NOMO-1 treated with DMSO at 0.1 percent for 48 hours (cell line): ENCODE measurements around the gene REL.
"Not testable (repeated sequence)": the region's sequence is repeated elsewhere in the genome, so short reads cannot be mapped to it uniquely, and the experiment has no call there.

Experiments
- DNase-seq: peaks from one replicate; lab custom pipeline; 2025; ENCODE audit not compliant: unreplicated experiment; lab: John Stamatoyannopoulos, UW

The REL gene

DNA sequence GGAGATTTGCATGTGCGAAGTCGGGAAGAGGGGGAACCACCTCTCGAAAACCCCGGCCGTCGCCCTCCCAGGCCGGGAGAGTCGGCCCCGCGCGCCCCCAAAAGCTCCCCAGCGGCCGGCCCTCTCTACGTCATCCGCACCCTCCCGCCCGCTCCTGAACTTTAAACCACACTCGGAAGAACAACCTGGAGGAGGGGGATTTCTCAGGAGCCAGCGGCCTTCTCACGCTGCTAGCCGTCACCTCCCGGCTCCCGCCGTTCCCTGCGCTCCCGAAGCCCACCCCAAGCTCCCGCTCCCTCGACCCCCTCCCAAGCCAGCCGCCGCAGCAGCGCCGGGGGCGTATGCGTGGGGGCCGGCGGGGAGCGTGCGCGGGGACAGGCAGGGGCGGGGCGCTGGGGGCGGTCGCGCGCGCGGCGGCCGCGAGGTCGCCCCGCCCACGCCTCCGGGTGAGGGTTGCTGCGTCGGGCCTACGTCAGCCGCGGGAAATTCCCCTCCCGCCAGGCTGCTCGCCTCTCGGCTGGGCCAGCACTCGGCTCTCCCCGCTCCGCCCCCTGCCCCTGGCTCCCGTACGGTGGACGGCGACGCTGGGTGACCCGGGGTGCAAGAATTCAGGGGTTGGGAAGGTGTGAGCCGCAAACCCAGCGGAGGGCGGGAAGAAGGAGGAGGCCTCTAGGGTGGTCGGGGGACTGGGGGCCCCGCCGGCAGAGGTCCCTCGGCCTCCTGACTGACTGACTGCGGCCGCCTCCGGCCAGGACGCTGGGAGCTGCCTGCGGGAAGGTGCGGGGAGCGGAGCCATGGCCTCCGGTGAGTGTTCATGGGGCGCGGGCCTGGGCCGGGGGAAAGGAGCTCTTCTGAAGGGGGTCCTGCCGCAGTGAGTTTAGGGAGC lies at the start of gene REL:
REL (plus strand) TSS at position 528 of the 886 bp plus-strand sequence; CDS start at position 795, 267 bp downstream.
- peak; percentile 84 for DNase-seq

DNA sequence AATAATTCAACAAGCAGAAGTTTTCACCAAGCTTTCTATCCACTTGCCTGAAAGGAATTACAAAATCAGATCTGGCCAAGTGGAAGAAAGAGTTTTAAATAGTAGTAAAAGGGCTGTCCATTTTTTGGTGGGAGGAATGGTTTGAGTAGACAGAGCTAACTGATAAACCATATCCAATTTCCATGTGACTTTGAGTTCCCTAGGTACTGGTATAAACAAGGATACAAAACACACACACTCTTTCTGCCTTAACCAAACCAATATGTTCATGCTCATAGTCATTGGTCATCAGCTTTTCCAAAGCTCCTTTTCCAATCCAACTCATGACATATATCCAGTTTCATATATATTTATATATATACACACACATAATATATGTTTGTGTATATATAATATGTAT lies 49.5 kb upstream of the REL start:
- DNase-seq: no peak

DNA sequence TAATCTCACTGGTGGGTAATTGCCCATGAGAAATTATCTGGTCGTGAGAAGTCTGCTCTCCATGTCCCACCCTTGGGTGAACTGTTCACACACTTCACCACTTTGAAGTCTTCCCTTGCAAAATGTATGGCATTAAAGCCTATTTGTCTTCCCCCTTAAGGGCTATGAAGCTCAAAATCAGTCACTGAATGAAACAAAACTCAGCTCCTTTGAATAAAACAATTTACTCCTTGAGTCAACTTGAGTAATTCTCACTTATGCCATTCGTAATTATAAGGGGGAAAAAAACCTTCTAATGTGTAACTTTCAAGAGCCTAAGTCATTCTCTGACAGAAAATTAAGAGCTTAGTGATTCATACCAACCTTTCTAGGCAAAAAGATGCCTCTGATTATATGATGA lies 48.8 kb upstream of the REL start:
- DNase-seq: no peak

DNA sequence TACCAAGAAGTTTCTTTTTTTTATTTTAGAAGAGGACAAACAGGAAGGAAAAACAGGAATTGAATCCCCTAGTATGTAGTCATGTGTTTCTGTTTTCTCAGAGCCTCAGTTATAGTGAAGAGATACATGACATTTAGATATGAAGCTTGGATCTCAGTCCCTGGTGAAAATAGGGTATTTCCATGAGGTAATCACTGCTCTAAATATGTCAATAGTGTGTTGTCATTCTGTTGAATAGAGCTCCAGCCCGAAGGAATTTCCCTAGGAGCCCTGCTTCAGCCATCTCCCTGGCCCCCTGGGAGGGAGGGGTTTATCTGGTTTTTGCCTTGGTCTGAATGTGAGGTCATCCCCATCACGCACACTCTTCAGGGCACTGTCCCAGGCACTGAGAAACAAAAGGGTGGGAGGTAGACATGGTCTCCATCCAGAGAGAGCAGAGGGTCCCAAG lies 47.1 kb upstream of the REL start:
- no peak for DNase-seq

DNA sequence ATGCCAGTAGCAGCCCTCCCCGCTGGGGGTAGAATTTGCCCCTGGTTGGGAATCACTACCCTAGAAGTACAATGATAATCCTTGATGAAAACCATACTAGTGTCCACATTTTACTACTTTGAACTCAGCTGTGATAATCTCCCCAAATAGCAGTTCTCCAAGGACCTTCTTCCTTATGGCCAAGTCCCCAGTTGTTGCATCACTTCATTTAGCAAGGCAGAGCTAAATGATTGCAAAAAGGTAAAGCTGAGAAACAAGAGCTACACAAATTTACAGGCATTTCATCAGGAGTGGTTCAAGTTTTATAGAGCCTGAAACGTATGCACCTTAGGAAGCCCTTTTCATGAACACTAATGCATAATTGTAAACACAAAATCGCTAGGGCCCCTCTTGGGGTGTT lies 44.9 kb upstream of the REL start:
- DNase-seq: peak; percentile 19

DNA sequence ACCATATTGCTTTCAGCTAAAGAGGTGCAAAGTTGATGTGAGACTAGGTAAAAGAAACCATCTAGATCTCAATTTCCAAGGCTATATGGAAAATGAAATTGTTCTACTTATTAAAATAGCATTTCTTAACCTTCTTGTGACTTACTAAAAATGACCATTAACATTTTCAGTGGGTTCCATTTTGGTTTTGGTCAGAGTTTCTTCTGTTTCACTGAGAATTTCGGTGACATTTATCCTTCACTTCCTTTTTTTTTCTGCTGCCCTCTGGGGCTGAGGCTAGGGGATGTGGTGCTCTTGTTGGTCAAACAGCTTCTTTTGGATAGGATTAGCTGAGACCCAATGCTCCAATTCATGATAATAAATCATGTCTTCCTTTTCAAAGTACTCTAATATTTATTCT lies 44.3 kb upstream of the REL start:
- DNase-seq: peak; percentile 28

DNA sequence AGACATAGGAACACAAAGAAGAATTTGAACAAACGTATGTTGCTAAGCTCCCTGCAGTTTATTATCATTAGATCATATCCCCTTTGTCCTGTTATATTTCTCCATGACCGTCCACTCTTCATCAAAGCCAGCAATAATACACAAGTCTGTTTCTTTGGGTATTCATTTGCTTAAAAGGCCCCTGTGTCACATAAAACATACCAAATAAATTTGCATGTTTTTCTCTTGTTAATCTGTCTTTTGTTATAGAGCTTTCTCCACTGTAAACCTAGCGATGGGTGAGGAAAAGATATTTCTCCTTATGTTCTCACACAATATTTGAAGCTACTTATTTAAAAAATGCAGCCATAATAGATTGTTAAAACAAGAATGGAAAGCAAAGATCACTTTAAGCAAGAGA lies 42.9 kb upstream of the REL start:
- DNase-seq: no peak

DNA sequence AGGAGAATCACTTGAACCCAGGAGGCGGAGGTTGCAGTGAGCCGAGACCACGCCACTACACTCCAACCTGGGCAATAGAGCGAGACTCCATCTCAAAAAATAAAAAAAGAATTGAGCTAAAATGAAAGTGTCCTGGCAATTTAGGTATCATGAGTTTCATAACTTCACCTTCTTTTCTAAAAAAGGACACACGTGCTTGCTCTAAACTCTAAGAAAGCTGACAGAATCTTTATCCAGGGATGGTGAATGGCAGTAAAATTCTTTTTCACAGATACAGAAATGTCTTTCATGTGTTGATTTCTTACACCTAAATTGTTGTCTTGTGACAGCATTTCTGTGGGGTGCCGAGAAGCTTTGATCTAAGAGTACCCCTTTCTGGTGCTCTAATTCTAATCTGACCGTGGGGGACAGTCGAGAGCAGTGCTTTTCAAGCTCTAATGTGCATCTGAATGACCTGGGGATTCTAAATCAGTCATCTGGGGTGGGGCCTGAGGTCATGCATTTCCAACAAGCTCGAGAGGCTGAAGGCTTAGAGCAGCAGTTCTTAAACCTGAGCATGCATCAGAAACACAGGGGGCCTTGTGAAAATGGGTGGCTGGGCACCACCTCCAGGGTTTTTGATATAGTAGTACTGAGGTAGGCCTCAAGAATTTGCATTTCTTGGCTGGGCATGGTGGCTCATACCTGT lies 42.1 kb upstream of the REL start:
- no peak for DNase-seq

DNA sequence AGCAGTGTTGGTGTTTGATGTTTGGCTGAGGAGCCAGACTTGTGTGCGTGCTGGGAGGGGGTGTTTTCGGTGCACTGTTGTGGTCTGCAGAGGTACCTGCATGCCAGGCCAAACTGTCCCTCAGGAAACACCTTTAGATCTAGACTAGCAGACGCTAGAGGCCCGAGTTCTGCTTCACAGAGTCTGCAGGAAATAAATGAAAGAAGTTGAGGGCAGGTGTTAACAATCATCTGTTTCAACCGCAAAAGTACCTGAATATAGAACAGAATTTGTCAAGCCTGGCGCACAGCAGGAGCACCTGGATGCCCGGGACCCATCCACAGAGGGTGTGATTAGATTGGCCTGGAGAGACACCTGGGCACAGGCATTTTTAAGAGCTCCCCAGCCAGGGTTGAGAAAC lies 40.5 kb upstream of the REL start:
- no peak for DNase-seq

DNA sequence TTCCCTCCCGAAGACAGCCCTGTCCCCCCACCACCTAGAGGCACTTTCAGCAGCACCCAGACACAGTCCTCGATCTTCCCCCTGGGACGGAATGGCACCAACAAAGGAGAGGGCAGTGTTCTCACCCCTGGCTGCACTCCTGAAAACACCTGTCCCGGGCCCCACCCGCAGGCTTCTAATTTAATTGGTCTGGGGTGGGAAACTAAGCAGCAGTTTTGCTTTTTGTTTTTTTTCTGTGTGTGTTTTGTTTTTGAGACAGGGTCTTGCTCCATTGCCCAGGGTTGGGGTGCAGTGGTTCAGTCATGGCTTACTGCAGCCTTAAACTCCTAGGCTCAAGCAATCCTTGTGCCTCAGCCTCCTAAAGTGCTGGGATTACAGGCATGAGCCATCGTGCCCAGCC lies 38.4 kb upstream of the REL start:
- no peak for DNase-seq

DNA sequence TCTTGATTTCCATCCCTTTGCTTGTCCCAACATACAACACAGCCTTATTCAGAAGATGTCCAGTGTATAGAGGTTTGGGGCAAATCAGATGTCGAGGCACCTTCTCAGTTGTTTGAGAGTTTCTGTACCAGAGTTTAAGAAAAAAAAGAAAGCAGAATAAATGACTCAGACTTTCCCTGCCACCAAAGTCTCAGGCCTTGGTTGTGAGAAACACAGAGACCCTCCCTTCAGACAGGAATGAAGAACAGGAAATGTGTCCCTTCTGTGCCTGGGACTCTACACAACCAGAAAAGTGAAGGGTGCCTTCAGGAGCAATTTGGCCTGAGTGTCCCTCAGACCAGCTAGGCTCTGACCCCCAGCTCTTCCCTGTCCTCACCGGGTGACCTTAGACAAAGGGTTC lies 37.3 kb upstream of the REL start:
- no peak for DNase-seq

DNA sequence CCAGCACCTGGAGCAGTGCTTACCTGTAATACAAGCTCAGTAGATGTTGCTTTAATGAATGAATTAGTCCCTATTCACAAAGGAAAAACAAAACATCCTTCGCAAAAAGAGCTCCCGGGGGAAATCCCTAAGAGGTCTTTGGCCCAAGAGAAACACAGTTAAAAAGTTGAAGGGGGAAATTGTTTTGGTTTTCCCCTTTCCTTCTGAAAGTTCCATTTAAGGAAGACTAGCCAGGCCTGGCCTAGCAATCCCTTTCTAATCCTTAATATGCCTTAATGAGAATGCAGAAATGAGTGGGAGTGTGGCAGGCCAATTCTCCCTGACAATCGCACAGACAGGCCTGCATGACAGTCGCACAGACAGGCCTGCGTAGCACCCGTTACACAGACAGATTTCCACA lies 33.5 kb upstream of the REL start:
- no peak for DNase-seq

DNA sequence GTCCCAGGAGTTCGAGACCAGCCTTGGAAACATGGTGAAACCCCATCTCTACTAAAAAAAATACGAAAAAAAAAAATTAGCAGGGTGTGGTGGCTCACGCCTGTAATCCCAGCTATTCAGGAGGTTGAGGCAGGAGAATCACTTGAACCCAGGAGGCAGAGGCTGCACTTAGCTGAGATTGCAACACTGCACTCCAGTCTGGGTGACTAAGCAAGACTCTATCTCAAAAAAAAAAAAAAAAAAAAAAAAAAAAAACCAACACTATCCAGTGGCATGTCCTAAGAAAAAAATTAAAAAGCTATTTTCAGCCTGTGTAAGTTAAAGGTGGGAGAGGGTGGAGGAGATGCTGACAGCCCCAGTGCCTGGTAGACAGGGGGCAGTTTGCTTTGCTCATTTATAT lies 32.2 kb upstream of the REL start:
- peak; percentile 13 for DNase-seq

DNA sequence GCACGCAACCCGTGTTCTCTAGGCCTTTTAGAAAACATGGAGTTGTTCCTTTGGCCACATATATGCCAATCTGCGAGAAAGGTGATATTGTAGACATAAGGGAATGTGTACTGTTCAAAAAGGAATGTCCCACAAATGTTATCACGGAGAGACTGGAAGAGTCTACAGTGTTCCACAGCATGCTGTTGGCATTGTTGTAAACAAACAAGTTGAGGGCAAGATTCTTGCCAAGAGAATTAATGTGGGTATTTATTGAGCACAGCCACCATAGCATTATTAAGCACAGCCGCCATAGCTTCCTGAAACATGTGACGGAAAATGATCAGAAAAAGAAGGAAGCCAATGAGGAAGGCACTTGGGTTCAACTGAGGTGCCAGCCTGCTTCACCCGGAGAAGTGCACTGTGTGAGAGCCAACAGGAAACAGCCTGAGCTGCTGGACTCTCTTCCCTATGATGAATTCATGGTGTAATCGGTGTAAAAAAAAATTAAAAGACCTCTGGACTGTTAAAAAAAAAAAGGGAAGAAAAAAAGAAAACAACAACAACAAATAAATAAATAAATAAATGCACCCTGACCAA lies 29.0 kb upstream of the REL start:
- peak; percentile 48 for DNase-seq

DNA sequence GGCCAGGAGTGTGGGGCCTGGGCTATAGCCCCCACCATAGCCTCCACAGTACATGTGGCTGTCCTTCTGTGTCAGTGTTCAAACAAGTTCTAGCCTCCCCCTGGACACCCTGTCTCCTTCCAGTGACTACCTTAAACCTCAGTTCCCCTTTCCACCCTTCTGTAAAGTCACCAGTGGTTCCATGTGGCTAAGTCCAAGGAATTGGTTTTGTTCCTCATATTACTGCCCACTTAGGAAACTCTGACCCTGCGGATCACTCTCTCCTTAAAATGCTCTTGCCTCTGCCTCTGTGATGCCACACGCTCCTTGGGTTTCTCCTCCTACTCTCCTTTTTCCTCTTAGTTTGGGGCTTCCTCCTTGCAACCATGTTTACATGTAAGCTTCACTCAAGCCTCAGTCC lies 27.8 kb upstream of the REL start:
- DNase-seq: no peak

DNA sequence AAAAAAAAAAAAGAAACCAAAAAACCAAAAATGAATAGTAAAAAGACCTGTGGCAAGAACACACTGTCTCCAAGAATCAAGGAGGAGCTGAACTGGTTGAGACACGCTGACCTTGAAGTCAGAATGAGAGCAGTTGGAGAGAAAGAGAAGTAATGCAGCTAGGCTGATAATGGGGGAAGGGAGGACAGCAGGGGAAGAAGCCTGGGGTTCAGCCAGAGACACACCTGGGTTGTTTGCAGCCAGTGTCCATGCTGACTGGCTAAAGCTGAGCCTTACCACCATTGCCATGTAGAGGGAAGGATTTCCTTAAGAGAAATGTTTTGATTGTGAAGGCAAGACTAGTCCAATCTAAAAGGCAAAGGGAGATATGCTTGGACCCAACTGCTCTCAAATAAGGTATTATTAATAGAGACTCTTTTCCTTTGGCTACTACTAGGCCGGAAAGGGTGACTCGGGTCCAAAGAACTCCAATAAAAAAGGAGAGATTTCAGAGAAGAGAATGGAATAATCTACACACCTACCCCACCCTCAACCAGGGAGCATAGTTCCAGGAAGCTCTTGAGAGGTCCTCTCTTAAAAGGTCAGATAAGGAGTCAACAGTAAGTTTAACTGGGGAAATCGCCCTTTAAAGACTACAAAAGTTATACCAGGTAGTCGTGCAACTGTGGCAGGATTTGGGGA lies 25.2 kb upstream of the REL start:
- DNase-seq: peak; percentile 72

DNA sequence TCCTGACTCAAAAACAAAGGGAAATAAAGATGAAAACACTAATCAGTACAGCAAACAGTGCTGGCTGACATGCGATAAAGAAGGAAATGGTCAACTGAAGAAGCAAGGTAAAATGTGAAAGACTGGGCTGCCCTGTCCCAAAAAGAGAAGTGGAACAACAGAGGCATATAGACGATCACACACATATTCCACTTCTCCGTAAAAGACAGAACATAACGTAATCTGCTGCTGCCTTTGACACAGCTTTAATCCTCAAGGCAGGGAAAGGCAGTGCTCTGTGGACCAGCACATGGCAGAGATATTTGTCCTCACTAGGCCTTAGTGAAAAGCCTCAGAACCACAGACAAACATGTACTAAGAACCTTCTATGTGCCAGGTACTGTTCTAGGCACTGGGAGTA lies 24.3 kb upstream of the REL start:
- peak; percentile 72 for DNase-seq

DNA sequence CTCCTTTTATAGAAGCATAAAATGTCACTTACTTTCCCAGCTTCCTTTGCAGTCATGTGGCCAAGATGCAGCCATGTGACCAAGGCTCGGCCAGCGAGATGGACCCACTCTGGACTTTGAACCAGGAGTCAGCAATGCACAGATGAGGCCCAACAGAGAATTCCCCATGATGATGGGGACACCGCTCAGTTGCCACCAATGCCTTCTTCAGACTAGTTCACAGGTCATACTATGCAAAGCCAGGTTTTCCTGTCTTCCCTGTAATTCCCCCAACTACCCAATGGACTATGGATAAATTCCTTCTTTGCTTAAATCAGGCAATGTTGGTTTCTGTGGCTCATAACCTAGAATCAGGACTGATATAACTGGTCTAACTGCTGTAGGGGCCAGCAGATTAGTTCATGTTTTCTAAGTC lies 22.5 kb upstream of the REL start:
- no peak for DNase-seq

DNA sequence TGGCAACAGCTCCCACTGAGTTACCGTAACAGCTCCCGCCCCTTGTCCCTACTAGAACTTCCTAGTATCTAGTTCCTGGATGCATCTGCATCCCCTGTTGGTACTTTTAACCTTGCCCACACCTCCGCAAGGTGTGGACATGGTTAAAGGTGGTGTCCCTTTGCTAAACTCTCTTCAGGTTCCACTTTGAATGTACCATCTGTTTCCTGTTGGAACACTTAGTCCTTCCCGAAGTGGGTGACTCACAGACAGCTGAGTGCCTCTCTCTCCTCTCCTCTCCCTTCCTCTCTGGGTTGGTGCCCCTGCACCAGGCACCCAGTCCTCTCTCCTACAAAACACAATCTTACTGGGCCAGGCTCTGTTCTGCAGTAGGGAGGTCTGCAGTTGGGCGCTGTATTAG lies 19.6 kb upstream of the REL start:
- no peak for DNase-seq

DNA sequence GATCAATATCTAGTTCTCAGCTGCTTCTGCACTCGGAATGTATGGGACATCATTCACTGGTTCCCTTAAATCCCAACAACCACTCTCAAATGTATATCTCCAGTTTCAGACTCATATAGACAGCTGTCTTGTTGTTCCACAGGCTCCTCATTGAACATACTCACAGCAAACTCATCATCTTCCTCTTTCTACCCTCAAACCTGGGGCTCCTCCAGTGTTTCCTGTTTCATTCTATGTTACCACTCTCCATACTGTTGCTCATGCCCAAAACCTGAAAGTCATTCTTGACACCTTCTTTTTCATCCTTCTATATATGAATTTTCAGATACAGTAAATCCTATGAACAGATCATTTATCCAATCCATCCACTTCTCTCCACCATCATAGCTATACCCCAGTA lies 18.7 kb upstream of the REL start:
- DNase-seq: peak; percentile 61

DNA sequence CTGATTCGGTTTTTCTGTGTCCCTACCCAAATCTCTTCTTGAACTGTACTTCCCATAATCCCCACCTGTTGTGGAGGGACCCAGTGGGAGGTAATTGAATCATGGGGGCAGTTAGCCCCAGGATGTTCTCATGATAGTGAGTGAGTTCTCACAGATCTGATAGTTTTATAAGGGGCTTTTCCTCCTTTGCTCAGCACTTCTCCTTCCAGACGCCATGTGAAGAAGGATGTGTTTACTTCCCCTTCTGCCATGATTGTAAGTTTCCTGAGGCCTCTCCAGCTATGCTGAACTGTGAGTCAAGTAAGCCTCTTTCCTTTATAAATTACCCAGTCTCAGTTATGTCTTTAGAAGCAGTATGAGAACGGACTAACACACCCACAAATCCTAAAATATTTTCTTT lies 16.0 kb upstream of the REL start:
- DNase-seq: not testable (repeated sequence)

DNA sequence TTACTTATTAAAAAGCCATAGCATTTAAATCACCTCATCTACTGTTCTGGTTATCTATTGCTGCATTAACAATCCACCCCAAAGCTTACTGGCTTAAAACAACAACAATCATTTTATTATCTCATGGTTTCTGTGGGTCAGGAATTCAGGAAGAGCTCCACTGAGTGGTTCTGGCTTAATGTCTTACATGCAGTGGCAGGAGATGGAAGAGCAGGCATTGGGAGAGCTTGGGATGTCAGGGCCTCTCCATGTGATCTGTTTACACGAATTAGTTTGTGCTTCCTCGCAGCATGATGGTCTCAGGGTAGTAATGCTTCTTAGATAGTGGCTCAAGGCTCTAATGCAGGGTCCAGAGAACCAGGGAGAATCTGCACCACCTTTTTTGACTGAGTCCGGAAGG lies 14.4 kb upstream of the REL start:
- DNase-seq: no peak
